K562 (cell line): Measurements from ENCODE around the gene VEGFB. TPM values are rescaled to one million over a fixed set of nuclear protein-coding genes. Genes with fewer than 3 reads are reported as not detected.
A peak's percentile ranks its signal among the peaks of the same experiment; 100 is the strongest.

Experiments
- AFF4 ChIP-seq: sonication (generic); formaldehyde crosslinking; IDR thresholded peaks from 2 replicates; pipeline ENCODE4 v1.8.0; 2023; ENCODE audit warnings: mild to moderate bottlenecking, missing genetic modification reagents
- CCAR2 ChIP-seq: fragments of 200-400 bp; formaldehyde crosslinking; IDR thresholded peaks from 2 replicates; pipeline ENCODE4 v1.6.1; 2017; ENCODE audit warnings: mild to moderate bottlenecking, low read depth, low read length
- ELF2 ChIP-seq: fragments of 250-450 bp; sonication (Bioruptor Pico); IDR thresholded peaks from 2 replicates; pipeline ENCODE4 v1.5.0; 2021; ENCODE audit warnings: mild to moderate bottlenecking
- HDAC1 ChIP-seq, 2 experiments: fragments of 450-650 bp; IDR thresholded peaks; 2 replicates each; pipeline ENCODE4 v1.6.1; 2016 to 2017; ENCODE audit warnings: inconsistent platforms in 1 of 2, mild to moderate bottlenecking in 1 of 2, moderate library complexity in 1 of 2
- HMGXB4 ChIP-seq: sonication (generic); formaldehyde crosslinking; IDR thresholded peaks from 2 replicates; pipeline ENCODE4 v1.8.1; 2023; ENCODE audit warnings: mild to moderate bottlenecking, missing genetic modification reagents
- KDM4B ChIP-seq, 2 experiments: fragments of 450-650 bp in 1 of 2; sonication (generic) in 1 of 2; IDR thresholded peaks; 2 replicates each; pipeline ENCODE4 v1.6.1; 2016 to 2017; ENCODE audit warnings: borderline replicate concordance in 2 of 2, antibody characterized with exemption in 1 of 2, low read depth in 1 of 2, mild to moderate bottlenecking in 1 of 2
- L3MBTL2 ChIP-seq: fragments of 450-650 bp; IDR thresholded peaks from 2 replicates; pipeline ENCODE4 v1.6.1; 2016; ENCODE audit warnings: mild to moderate bottlenecking, moderate library complexity
- LCOR ChIP-seq: sonication (generic); formaldehyde crosslinking; IDR thresholded peaks from 2 replicates; pipeline ENCODE4 v1.8.0; 2022; ENCODE audit warnings: mild to moderate bottlenecking, missing genetic modification reagents
- PHB2 ChIP-seq: fragments of 450-650 bp; IDR thresholded peaks from 2 replicates; pipeline ENCODE4 v1.6.1; 2017; ENCODE audit warnings: low read depth
- RUNX1 ChIP-seq: sonication (generic); IDR thresholded peaks from 2 replicates; pipeline ENCODE4 v1.6.1; 2016; ENCODE audit warnings: antibody characterized with exemption, low read depth
- SRSF3 ChIP-seq: fragments of 200-400 bp; formaldehyde crosslinking; IDR thresholded peaks from 2 replicates; pipeline ENCODE4 v1.6.1; 2016; ENCODE audit warnings: mild to moderate bottlenecking, low read length, moderate library complexity; ENCODE audit not compliant: insufficient read depth
- SUPT5H ChIP-seq: fragments of 450-650 bp; IDR thresholded peaks from 2 replicates; pipeline ENCODE4 v1.6.1; 2016
- TAF7 ChIP-seq: fragments of 450-650 bp; IDR thresholded peaks from 2 replicates; pipeline ENCODE4 v1.6.1; 2016; ENCODE audit warnings: missing genetic modification characterization, missing compliant biosample characterization
- TAL1 ChIP-seq: fragments of 450-650 bp; IDR thresholded peaks from 2 replicates; pipeline ENCODE4 v1.6.1; 2016; ENCODE audit warnings: mild to moderate bottlenecking
- TBL1XR1 ChIP-seq, 2 experiments: IDR thresholded peaks; 2 replicates each; pipeline ENCODE4 v1.6.1; 2012; ENCODE audit warnings: improper control_type of control experiment in 2 of 2, low read length in 2 of 2, mild to moderate bottlenecking in 1 of 2
- THRB ChIP-seq: fragments of 450-650 bp; formaldehyde crosslinking; conservative IDR thresholded peaks from 2 replicates; pipeline ENCODE4 v1.4.0; 2022; ENCODE audit warnings: mild to moderate bottlenecking, missing genetic modification characterization
- TSC22D4 ChIP-seq: fragments of 450-650 bp; IDR thresholded peaks from 2 replicates; pipeline ENCODE4 v1.6.1; 2016; ENCODE audit warnings: missing genetic modification characterization, missing biosample characterization, control low read depth
- ZNF41 ChIP-seq: fragments of 250-450 bp; sonication (Bioruptor Pico); conservative IDR thresholded peaks from 2 replicates; pipeline ENCODE4 v1.4.0; 2020; ENCODE audit warnings: mild to moderate bottlenecking
- ZNF445 ChIP-seq: fragments of 250-450 bp; sonication (Bioruptor Pico); IDR thresholded peaks from 2 replicates; pipeline ENCODE4 v1.4.0; 2020; ENCODE audit warnings: low read depth, mild to moderate bottlenecking, moderate library complexity
- ZNF507 ChIP-seq: conservative IDR thresholded peaks from 2 replicates; pipeline ENCODE4 v1.6.1; 2017; ENCODE audit warnings: missing genetic modification characterization, missing compliant biosample characterization
- ZNF589 ChIP-seq: fragments of 200-800 bp; sonication (Bioruptor generic); IDR thresholded peaks from 2 replicates; pipeline ENCODE4 v1.6.1; 2016; ENCODE audit warnings: low read depth, missing genetic modification characterization, missing compliant biosample characterization
- ZNF766 ChIP-seq: fragments of 200-800 bp; sonication (Bioruptor generic); conservative IDR thresholded peaks from 2 replicates; pipeline ENCODE4 v1.6.1; 2016; ENCODE audit warnings: missing genetic modification characterization, missing compliant biosample characterization
- ZNF77 ChIP-seq: fragments of 250-450 bp; sonication (Bioruptor Pico); IDR thresholded peaks from 2 replicates; pipeline ENCODE4 v1.5.0; 2020
- polyA plus RNA-seq, 8 experiments: library from polyadenylated mRNA; depleted of rRNA in 4 of 8; stranded (reverse) in 5 of 8; unstranded in 3 of 8; fragments of >200 nt; fragmentation: Nextera tagmentation in 2 of 8; fragmentation: Illumina TruSeq in 1 of 8; extraction: Ambion mirVana in 2 of 8; extraction: Trizol in 1 of 8; gene quantifications; 2 replicates each; pipeline versions ENCODE4 v1.2.1 to v1.2.3, GENCODE V29; 2011 to 2014; ENCODE audit warnings: inconsistent platforms in 1 of 8, missing spikeins in 1 of 8
- total RNA-seq, 7 experiments: library from RNA; depleted of rRNA in 6 of 7; stranded (reverse); fragments of >200 nt in 6 of 7; fragmentation: Illumina TruSeq in 2 of 7; extraction: Trizol in 2 of 7; gene quantifications; 2 replicates each; pipeline versions ENCODE4 v1.2.1 to v1.2.3, GENCODE V29; 2011 to 2021; ENCODE audit warnings: low replicate concordance in 1 of 7

VEGFB gene
- total and polyA plus RNA-seq, 9 of the 15 experiments (the other 6 are each of a cell fraction or from before 2014, with no cell fraction given), result 11.0 to 83.4 (median 25.7) TPM

- TF ChIP-seq THRB (CRISPR knock-in tag), result no peak
- TF ChIP-seq ZNF766 (CRISPR knock-in tag), result peak; percentile 89
- TF ChIP-seq CCAR2, result no peak
- peak in 1 of 2 experiments; percentile 76; a peak in 1 of 4 replicates for TF ChIP-seq HDAC1 (IDR thresholded peaks at IDR 0.05)
- TF ChIP-seq TAL1, result peak; percentile 42
- peak; percentile 25 for TF ChIP-seq AFF4
- no peak for TF ChIP-seq ZNF77 (CRISPR knock-in tag)
- no peak for TF ChIP-seq HMGXB4 (CRISPR knock-in tag)
- peak; percentile 79; the same call in 1 of the 2 replicates for TF ChIP-seq ZNF589 (CRISPR knock-in tag)
- no peak; the same call in 1 of the 2 replicates for TF ChIP-seq RUNX1
- TF ChIP-seq ZNF445 (CRISPR knock-in tag), result no peak
- TF ChIP-seq ELF2 (CRISPR knock-in tag), result peak; percentile 61; the same call in 1 of the 2 replicates
- TF ChIP-seq L3MBTL2, result 0 out of 2 replicates have a peak, but pooled peaks have one; percentile 29
- peak; percentile 83 for TF ChIP-seq TAF7 (tag)
- peak in 1 of 2 experiments; percentile 56 for TF ChIP-seq TBL1XR1 (IDR thresholded peaks at IDR 0.05; ENCODE audit: low read length in 2 of 2)
- TF ChIP-seq SUPT5H, result peak; percentile 78
- peak in 1 of 2 experiments; percentile 77; a peak in 1 of 4 replicates for TF ChIP-seq KDM4B (IDR thresholded peaks at IDR 0.05; ENCODE audit: borderline replicate concordance in 2 of 2, low read depth in 1 of 2)
- peak; percentile 72; the same call in 1 of the 2 replicates for TF ChIP-seq ZNF41 (CRISPR knock-in tag)
- TF ChIP-seq PHB2, result no peak
- TF ChIP-seq SRSF3, result no peak; the same call in 1 of the 2 replicates
- peak; percentile 90 for TF ChIP-seq LCOR (CRISPR knock-in tag)
- no peak for TF ChIP-seq ZNF507 (tag)
- TF ChIP-seq TSC22D4 (tag), result no peak
These were observed 26.9 kb upstream of the VEGFB start (continued) for GRCh38 chr11:64207256-64208085.
